Activated naive CD8-positive, alpha-beta T cell (primary cell): Measurements from ENCODE around the gene ADAM11.

Source experiments
- H3K27ac Mint-ChIP-seq: one replicate; pipeline ENCODE4 v1.8.0; 2021; ENCODE audit warnings: mixed read lengths
- H3K27me3 Mint-ChIP-seq: one replicate; pipeline ENCODE4 v1.8.0; 2021; ENCODE audit warnings: mixed read lengths
- H3K36me3 Mint-ChIP-seq: one replicate; pipeline ENCODE4 v1.8.0; 2021; ENCODE audit warnings: mixed read lengths
- H3K4me1 Mint-ChIP-seq: one replicate; pipeline ENCODE4 v1.8.0; 2021; ENCODE audit warnings: low read depth, mixed read lengths
- H3K4me3 Mint-ChIP-seq: one replicate; pipeline ENCODE4 v1.8.0; 2021; ENCODE audit warnings: mild to moderate bottlenecking, mixed read lengths
- H3K9me3 Mint-ChIP-seq: one replicate; pipeline ENCODE4 v1.8.0; 2021; ENCODE audit warnings: low read depth, mixed read lengths

Gene ADAM11

GRCh38 chr17:44766409-44767038, 7.7 kb downstream of the ADAM11 start:
- H3K9me3 Mint-ChIP-seq, result no peaks in the 10 kb centered on the region
- no peak overlapping the region for H3K27ac Mint-ChIP-seq
- H3K36me3 Mint-ChIP-seq, result no peaks in the 10 kb centered on the region
- peaks cover 3% of the 10 kb centered on the region for H3K27me3 Mint-ChIP-seq
- no peak overlapping the region for H3K4me3 Mint-ChIP-seq
- H3K4me1 Mint-ChIP-seq, result no peaks in the 10 kb centered on the region

GRCh38 chr17:44767493-44767892, 8.7 kb downstream of the ADAM11 start:
- Mint-ChIP-seq H3K4me3 (no peak overlapping the region), H3K4me1 (no peaks in the 10 kb centered on the region), H3K9me3 (no peaks in the 10 kb centered on the region), H3K36me3 (no peaks in the 10 kb centered on the region), H3K27ac (no peak overlapping the region), H3K27me3 (peaks cover 3% of the 10 kb centered on the region)

DNA sequence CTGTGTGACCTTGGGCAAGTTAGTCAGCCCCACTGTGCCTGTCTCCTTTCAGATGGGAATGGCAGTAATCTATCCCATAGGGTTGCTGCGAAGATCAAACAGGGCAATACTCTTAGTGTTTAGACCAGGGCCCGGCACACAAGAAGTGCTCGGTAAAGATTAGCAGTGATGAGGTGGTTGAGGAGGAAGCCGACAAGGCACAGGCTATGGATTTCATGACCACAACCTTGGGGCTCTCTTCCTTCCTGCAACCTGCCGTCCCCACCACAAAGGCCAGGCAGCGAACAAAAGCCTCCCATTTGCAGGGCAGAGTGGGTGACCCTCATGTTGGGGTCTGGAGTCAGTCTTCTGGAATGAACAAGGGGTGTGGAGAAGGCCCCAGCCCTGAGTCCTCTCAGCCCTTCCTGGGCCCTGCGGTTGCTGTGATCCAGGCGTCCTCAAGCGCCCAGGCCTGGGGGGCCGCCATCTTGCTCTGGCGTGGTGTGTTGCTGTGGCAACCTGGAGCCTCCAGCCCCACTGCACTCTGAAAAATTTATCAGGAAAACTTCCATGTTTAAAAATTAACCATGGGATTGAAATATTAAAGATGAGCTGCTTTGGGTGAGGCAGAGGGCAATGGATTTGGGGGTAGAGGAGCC, 9.8 kb downstream of the ADAM11 start:
- H3K27me3 Mint-ChIP-seq, result peaks cover 4% of the 10 kb centered on the region
- H3K27ac Mint-ChIP-seq, result no peak overlapping the region
- no peaks in the 10 kb centered on the region for H3K4me1 Mint-ChIP-seq
- H3K36me3 Mint-ChIP-seq, result no peaks in the 10 kb centered on the region
- no peaks in the 10 kb centered on the region for H3K9me3 Mint-ChIP-seq
- H3K4me3 Mint-ChIP-seq, result no peak overlapping the region

GRCh38 chr17:44769230-44769629, 10.4 kb downstream of the ADAM11 start:
- Mint-ChIP-seq H3K27ac (no peak overlapping the region), H3K27me3 (peaks cover 4% of the 10 kb centered on the region), H3K36me3 (no peaks in the 10 kb centered on the region), H3K4me3 (no peak overlapping the region), H3K4me1 (no peaks in the 10 kb centered on the region), H3K9me3 (no peaks in the 10 kb centered on the region)

DNA sequence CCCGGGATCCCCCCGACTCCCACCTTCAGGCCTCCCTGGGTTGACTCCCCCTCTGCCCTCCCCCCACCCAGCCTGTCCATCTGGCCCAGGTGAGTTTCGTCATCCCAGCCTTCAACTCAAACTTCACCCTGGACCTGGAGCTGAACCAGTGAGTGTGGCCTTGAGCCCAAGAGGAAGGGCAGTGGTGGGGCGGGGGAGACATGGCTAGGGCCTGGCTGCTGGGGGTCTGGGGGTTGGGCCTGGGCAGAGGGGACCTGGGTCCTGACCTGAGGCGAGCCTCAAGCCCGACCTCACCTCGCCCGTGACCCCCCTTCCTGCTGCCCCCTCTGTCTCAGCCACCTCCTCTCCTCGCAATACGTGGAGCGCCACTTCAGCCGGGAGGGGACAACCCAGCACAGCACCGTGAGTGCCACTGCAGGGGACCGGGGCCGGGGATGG, 10.9 kb downstream of the ADAM11 start:
- Mint-ChIP-seq H3K27me3 (peaks cover 4% of the 10 kb centered on the region), H3K9me3 (no peaks in the 10 kb centered on the region), H3K4me1 (no peaks in the 10 kb centered on the region), H3K27ac (no peak overlapping the region), H3K4me3 (no peak overlapping the region), H3K36me3 (no peaks in the 10 kb centered on the region)

- Mint-ChIP-seq H3K27ac (no peak overlapping the region), H3K4me1 (peaks cover 2% of the 10 kb centered on the region), H3K9me3 (no peaks in the 10 kb centered on the region), H3K27me3 (peaks cover 4% of the 10 kb centered on the region), H3K4me3 (no peak overlapping the region), H3K36me3 (no peaks in the 10 kb centered on the region)
These were observed 11.6 kb downstream of the ADAM11 start for GRCh38 chr17:44770166-44770925.

DNA sequence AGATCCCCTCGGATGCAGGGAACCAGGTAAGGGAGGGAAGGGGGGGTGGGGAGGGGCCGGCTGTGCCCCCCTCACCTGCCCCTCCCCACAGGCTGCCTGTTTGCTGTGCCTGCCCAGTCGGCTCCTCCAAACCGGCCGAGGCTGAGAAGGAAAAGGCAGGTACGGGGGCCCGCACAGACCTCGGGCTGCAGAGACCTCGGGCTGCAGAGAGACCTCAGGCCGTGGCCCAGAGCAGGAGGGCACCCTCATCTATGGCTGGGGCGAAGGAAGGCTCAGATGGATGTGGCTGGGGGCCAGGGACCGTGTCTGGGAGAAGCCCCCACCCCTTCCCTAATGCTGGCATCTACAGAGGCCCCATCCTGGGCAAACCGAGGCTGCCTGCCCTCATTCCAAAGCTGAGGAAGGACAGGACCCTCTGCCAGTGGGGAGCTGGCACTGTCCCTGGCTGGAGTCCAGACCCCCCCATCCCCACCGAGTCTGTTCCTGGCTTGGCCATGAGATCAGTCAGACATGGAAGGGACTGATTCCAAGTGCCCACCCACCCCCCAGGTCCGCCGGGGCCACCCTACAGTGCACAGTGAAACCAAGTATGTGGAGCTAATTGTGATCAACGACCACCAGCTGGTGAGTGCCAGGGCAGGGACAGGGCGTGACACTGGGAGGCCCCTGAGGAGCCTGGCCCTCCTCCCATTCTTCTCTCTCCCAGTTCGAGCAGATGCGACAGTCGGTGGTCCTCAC, 13.7 kb downstream of the ADAM11 start:
- H3K27ac Mint-ChIP-seq, result no peak overlapping the region
- peaks cover 8% of the 10 kb centered on the region for H3K4me1 Mint-ChIP-seq
- H3K27me3 Mint-ChIP-seq, result peaks cover 4% of the 10 kb centered on the region
- no peaks in the 10 kb centered on the region for H3K36me3 Mint-ChIP-seq
- no peak overlapping the region for H3K4me3 Mint-ChIP-seq
- no peaks in the 10 kb centered on the region for H3K9me3 Mint-ChIP-seq

DNA sequence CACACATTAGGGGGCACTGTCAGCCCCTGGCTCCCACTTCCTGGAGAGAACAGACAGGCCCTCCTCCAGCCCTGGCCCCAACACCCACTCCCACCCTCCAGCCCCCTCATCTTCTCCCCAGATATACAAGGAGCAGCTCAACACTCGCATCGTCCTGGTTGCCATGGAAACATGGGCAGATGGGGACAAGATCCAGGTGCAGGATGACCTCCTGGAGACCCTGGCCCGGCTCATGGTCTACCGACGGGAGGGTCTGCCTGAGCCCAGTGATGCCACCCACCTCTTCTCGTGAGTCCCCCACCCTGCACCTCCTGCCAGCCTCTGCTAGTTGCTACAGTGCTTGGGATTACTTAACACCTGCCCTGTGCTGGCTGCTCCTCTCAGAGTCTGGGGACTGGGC, 14.4 kb downstream of the ADAM11 start:
- Mint-ChIP-seq H3K27me3 (peaks cover 4% of the 10 kb centered on the region), H3K4me1 (peaks cover 8% of the 10 kb centered on the region), H3K36me3 (no peaks in the 10 kb centered on the region), H3K9me3 (no peaks in the 10 kb centered on the region), H3K4me3 (no peak overlapping the region), H3K27ac (no peak overlapping the region)

DNA sequence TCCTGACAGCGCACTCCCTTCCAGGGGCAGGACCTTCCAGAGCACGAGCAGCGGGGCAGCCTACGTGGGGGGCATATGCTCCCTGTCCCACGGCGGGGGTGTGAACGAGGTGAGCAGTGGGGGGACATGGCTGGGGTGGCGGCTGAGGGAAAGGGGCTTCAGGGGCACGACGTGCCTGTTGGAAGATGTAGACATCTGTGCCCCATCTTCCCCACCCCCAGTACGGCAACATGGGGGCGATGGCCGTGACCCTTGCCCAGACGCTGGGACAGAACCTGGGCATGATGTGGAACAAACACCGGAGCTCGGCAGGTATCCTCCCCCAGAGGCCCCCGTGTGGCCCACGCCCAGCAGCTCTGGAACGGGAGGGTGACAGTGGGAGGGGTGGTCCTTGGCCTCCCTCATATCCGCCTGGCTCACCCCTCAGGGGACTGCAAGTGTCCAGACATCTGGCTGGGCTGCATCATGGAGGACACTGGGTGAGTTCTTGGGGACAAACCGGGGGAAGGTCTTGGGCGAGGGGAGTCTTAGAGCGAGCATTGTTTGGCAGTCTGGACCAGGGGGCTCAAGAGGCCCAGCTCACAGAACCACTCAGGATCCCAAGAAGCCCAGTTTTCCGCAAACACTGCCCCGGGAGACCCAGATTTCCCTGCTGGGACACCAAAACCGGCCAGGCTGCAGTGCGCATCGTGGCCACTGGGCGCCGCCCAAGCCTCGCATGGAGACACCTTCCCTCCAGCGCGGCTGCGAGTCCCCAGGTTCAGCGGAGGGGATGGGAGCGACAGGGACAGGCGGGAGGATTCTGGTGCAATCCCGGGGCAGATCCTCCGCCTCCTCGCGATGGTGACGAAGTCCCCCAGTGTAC, 15.7 kb downstream of the ADAM11 start:
- H3K9me3 Mint-ChIP-seq, result no peaks in the 10 kb centered on the region
- H3K36me3 Mint-ChIP-seq, result no peaks in the 10 kb centered on the region
- H3K4me1 Mint-ChIP-seq, result peaks cover 8% of the 10 kb centered on the region
- peaks cover 2% of the 10 kb centered on the region for H3K27me3 Mint-ChIP-seq
- peak overlapping the region; percentile 77 for H3K27ac Mint-ChIP-seq
- H3K4me3 Mint-ChIP-seq, result peak overlapping the region; percentile 87

GRCh38 chr17:44775136-44775837, 16.5 kb downstream of the ADAM11 start:
- Mint-ChIP-seq H3K36me3 (no peaks in the 10 kb centered on the region), H3K27ac (no peak overlapping the region), H3K27me3 (peaks cover 2% of the 10 kb centered on the region), H3K4me3 (peak overlapping the region; percentile 87), H3K9me3 (no peaks in the 10 kb centered on the region), H3K4me1 (peaks cover 8% of the 10 kb centered on the region)

DNA sequence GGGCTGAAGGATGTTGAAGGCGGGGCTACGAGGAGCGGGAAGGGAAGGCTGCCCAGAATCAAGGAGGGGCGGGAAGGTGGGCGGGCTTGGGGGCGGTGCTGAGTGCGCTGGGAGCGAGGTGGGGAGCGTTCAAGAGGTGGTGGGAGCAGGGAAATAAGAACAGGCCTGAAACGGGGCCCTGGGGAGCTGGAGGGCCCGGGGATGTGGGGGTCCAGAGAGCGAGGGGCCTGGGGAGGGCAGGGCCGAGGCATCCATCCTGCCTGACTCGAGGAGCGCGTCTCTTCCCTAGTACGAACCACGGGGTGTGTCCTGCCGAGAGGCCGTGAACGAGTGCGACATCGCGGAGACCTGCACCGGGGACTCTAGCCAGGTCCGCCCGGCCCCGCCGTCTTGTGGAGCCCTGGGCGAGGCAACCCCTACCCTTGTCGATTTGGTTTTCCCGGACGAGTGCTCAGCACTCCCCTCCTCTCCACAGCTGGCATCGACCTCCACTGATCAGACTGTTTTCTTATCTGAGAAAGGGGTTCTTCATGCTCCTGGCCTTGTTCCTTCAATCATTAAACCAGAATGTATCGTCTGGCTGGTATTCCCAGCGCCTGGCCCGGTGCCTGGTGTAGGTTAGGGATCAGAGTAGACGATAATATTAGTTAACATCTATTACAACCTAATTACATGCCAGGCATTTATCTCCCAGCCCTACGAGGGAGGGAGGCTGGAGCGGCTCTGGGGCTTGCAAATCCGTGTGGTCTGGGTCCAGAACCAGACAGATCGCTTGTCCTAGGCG, 17.2 kb downstream of the ADAM11 start:
- Mint-ChIP-seq H3K4me3 (peak overlapping the region; percentile 87), H3K4me1 (peaks cover 8% of the 10 kb centered on the region), H3K36me3 (no peaks in the 10 kb centered on the region), H3K27me3 (peaks cover 2% of the 10 kb centered on the region), H3K27ac (no peak overlapping the region), H3K9me3 (no peaks in the 10 kb centered on the region)

DNA sequence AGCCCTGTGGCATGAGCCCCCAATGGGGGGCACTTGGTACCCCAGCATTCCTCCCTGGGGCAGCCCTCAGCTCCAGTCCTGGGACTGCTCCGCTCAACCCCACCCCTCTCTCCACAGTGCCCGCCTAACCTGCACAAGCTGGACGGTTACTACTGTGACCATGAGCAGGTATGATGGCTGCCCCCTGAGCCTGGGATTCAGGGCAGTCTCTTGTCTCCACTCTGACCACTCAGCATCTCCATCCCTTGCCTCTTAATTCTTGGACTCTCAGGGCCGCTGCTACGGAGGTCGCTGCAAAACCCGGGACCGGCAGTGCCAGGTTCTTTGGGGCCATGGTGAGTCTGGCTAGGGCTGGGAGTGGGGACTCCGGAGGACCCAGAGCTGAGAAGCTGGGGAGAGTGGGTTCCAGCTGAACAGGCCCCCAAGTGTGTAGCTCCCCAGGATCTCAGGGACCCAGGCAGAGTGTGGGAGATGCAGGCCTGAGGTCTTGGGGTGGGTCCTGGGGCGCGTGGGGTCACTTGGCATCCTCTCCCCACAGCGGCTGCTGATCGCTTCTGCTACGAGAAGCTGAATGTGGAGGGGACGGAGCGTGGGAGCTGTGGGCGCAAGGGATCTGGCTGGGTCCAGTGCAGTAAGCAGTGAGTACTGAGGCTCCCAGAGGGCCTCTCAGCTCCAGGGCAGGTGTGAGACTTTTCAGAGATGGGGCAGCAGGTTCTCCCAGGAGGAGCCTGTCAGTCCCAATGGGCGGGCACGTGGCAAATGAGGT, 18.0 kb downstream of the ADAM11 start:
- no peak overlapping the region for H3K27ac Mint-ChIP-seq
- H3K9me3 Mint-ChIP-seq, result no peaks in the 10 kb centered on the region
- H3K4me1 Mint-ChIP-seq, result peaks cover 8% of the 10 kb centered on the region
- peaks cover 2% of the 10 kb centered on the region for H3K27me3 Mint-ChIP-seq
- H3K36me3 Mint-ChIP-seq, result no peaks in the 10 kb centered on the region
- no peak overlapping the region for H3K4me3 Mint-ChIP-seq
